GM12878 (cell line): ENCODE measurements around the gene MYO18B.
A peak's percentile ranks its signal among the peaks of the same experiment; 100 is the strongest.

Experiments
- BRCA1 ChIP-seq: IDR thresholded peaks from 2 replicates; pipeline ENCODE4 v1.6.1; 2011; ENCODE audit warnings: low read depth, low read length, improper control_type of control experiment
- EP300 ChIP-seq, 2 experiments: fragments of 150-350 bp in 1 of 2; IDR thresholded peaks; 2 replicates each; pipeline ENCODE4 v1.6.1; 2011 to 2012; ENCODE audit warnings: low read depth in 2 of 2, low read length in 2 of 2, borderline replicate concordance in 1 of 2, improper control_type of control experiment in 1 of 2, inconsistent platforms in 1 of 2; ENCODE audit not compliant: control insufficient read depth in 1 of 2
- HDAC6 ChIP-seq: fragments of 200-600 bp; sonication (generic); IDR thresholded peaks from one replicate; pipeline ENCODE4 v1.8.0; 2017; ENCODE audit warnings: antibody characterized with exemption; ENCODE audit not compliant: unreplicated experiment
- POLR2A ChIP-seq: IDR thresholded peaks from 2 replicates; pipeline ENCODE4 v1.6.1; 2011; ENCODE audit warnings: low read depth, mild to moderate bottlenecking, low read length
- TCF7 ChIP-seq: IDR thresholded peaks from 2 replicates; pipeline ENCODE4 v1.6.1; 2014; ENCODE audit warnings: antibody characterized with exemption, borderline replicate concordance
- TF ChIP-seq, protein P1 (sequence below), 3 experiments: IDR thresholded peaks in 2 of 3; conservative IDR thresholded peaks in 1 of 3; 2 replicates each; pipeline ENCODE4 v1.5.1; 2011; ENCODE audit warnings: low read depth in 3 of 3, low read length in 3 of 3, mild to moderate bottlenecking in 3 of 3, control low read depth in 2 of 3, moderate library complexity in 2 of 3, inconsistent platforms in 1 of 3, mixed read lengths in 1 of 3; ENCODE audit not compliant: control insufficient read depth in 2 of 3, insufficient read depth in 1 of 3; ENCODE audit errors: extremely low read depth in 1 of 3
- TF ChIP-seq, protein P2 (sequence below): IDR thresholded peaks from 2 replicates; pipeline ENCODE4 v1.6.1; 2011; ENCODE audit warnings: low read depth, mild to moderate bottlenecking, low read length, moderate library complexity, borderline replicate concordance; ENCODE audit errors: extremely low read depth

DNA sequence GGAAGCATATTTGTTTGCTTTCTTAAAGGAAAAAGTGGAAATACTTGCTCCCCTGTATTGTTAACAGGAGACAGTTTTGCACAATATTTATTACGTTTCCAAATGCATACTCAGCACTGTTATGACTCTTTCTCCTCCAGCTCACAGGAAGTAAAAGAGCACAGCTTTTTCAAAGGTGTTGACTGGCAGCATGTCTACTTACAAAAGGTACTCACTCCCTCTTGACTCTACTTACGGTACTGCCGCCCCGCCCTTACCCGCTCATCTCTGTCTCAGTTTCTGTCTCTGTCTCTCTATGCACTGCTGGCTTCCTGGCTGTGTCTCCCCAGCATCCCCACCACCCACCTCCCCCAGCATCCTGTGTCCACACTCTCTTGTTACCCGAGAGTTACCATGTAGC lies 32.2 kb upstream of the MYO18B start:
- TF ChIP-seq, protein P1, sequence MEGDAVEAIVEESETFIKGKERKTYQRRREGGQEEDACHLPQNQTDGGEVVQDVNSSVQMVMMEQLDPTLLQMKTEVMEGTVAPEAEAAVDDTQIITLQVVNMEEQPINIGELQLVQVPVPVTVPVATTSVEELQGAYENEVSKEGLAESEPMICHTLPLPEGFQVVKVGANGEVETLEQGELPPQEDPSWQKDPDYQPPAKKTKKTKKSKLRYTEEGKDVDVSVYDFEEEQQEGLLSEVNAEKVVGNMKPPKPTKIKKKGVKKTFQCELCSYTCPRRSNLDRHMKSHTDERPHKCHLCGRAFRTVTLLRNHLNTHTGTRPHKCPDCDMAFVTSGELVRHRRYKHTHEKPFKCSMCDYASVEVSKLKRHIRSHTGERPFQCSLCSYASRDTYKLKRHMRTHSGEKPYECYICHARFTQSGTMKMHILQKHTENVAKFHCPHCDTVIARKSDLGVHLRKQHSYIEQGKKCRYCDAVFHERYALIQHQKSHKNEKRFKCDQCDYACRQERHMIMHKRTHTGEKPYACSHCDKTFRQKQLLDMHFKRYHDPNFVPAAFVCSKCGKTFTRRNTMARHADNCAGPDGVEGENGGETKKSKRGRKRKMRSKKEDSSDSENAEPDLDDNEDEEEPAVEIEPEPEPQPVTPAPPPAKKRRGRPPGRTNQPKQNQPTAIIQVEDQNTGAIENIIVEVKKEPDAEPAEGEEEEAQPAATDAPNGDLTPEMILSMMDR (IDR thresholded peaks at IDR 0.05 in 2 of 3, conservative IDR thresholded peaks at IDR 0.05 in 1 of 3; ENCODE audit: control insufficient read depth in 2 of 3, extremely low read depth in 1 of 3, insufficient read depth in 1 of 3, low read depth in 3 of 3, low read length in 3 of 3), result peak in 1 of 3 experiments; percentile 11; a peak in 1 of 6 replicates
- TF ChIP-seq BRCA1 (no peak), HDAC6 (no peak), POLR2A (no peak), EP300 (IDR thresholded peaks at IDR 0.05; ENCODE audit: borderline replicate concordance in 1 of 2, control insufficient read depth in 1 of 2, low read depth in 2 of 2, low read length in 2 of 2) (no peak), TCF7 (no peak)
- TF ChIP-seq, protein P2, sequence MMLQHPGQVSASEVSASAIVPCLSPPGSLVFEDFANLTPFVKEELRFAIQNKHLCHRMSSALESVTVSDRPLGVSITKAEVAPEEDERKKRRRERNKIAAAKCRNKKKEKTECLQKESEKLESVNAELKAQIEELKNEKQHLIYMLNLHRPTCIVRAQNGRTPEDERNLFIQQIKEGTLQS, result no peak
